Body of pancreas (tissue), 4 donors: ENCODE results near the gene TOMM34. TPM values are rescaled to one million over a fixed set of nuclear protein-coding genes. Genes with fewer than 3 reads are reported as not detected.

Experiments used
- ATAC-seq: fragments of 150-250 bp; one replicate; pipeline ENCODE4 v1.9.1; 2016
- DNase-seq, 4 donors: peaks; one replicate each; pipeline ENCODE4 v3.0.0-alpha.2; 2019
- H3K27ac ChIP-seq, 4 donors: fragments of 200-600 bp; sonication (generic); 1 replicate in 3 of 4; 2 replicates in 1 of 4; pipeline versions ENCODE4 v1.5.1 to v1.6.1; 2016 to 2019; ENCODE audit warnings: mild to moderate bottlenecking in 1 of 4, mixed read lengths in 1 of 4, moderate library complexity in 1 of 4
- H3K27me3 ChIP-seq, 2 donors: fragments of 200-600 bp; sonication (generic); one replicate each; pipeline ENCODE4 v1.6.0; 2016; ENCODE audit warnings: mild to moderate bottlenecking in 1 of 2
- H3K36me3 ChIP-seq, 2 donors: fragments of 200-600 bp; sonication (generic); replicated peaks in 1 of 2; 2 replicates each; pipeline ENCODE4 v1.5.1; 2016; ENCODE audit warnings: low read depth in 2 of 2; ENCODE audit not compliant: insufficient read depth in 1 of 2
- H3K4me1 ChIP-seq: fragments of 200-600 bp; sonication (generic); one replicate; pipeline ENCODE4 v1.6.0; 2016
- H3K4me3 ChIP-seq, 2 donors: fragments of 200-600 bp; sonication (generic); 1 replicate in 1 of 2; 2 replicates in 1 of 2; pipeline ENCODE4 v1.5.1; 2016 to 2019
- H3K9me3 ChIP-seq, 3 donors: fragments of 200-600 bp; sonication (generic); 1 replicate in 2 of 3; 2 replicates in 1 of 3; pipeline ENCODE4 v1.5.1; 2016
- CTCF ChIP-seq, 7 experiments: fragments of 450-650 bp in 4 of 7; fragments of 200-600 bp in 3 of 7; sonication (generic) in 3 of 7; IDR thresholded peaks; one replicate each; pipeline ENCODE4 v1.5.1; 2016 to 2019; ENCODE audit warnings: antibody characterized with exemption in 7 of 7
- POLR2A ChIP-seq, 3 donors: fragments of 450-650 bp; IDR thresholded peaks; one replicate each; pipeline ENCODE4 v1.6.1; 2016; ENCODE audit warnings: antibody characterized with exemption in 3 of 3, mild to moderate bottlenecking in 2 of 3
- WGBS, 2 donors: methylation state at CpG; one replicate each; pipeline ENCODE4 v1.1.5; 2017; 5-methylcytosine and 5-hydroxymethylcytosine counted together
- intact Hi-C: fragments of 100-400 bp; cut with DNase I; formaldehyde crosslinking; loops from one replicate; pipeline ENCODE4 v1.15.1; 2023
- total RNA-seq, 2 donors: library from RNA; depleted of rRNA; stranded (reverse); fragments of >200 nt; gene quantifications; one replicate each; pipeline ENCODE4 v1.1.0, GENCODE V29; 2016

The TOMM34 gene
- total RNA-seq, 2 donors from 2014 or later = 2.6 to 13.0 TPM

- Histone ChIP-seq H3K4me1 (peaks cover 6% of the 10 kb centered on the region), H3K36me3 (no peaks in the 10 kb centered on the region), H3K4me3 (no peak overlapping the region), H3K27ac (no peak overlapping the region), H3K27me3 (no peaks in the 10 kb centered on the region), H3K9me3 (no peaks in the 10 kb centered on the region)
- WGBS, 2 donors = 86 to 90% methylated on average over 3 of the region's 3 CpGs
- no peak for DNase-seq
- TF ChIP-seq POLR2A (IDR thresholded peaks at IDR 0.05) (no peak), CTCF (IDR thresholded peaks at IDR 0.05) (no peak)
- intact Hi-C loops = no loop called here
- no peak for ATAC-seq
These were observed 33.1 kb upstream of the TOMM34 start for GRCh38 chr20:44993343-44993742.

GRCh38 chr20:44990957-44991356 lies 30.8 kb upstream of the TOMM34 start:
- Histone ChIP-seq H3K4me3 (no peak overlapping the region), H3K4me1 (peaks cover 6% of the 10 kb centered on the region), H3K27me3 (no peaks in the 10 kb centered on the region), H3K27ac (peak overlapping the region in 1 of 4 donors; percentile 26), H3K9me3 (no peaks in the 10 kb centered on the region), H3K36me3 (no peaks in the 10 kb centered on the region)
- ATAC-seq (no peak), DNase-seq (no peak)
- intact Hi-C loops = no loop called here
- TF ChIP-seq CTCF (IDR thresholded peaks at IDR 0.05) (no peak), POLR2A (IDR thresholded peaks at IDR 0.05) (no peak)

GRCh38 chr20:44990425-44990824 lies 30.2 kb upstream of the TOMM34 start:
- TF ChIP-seq CTCF (IDR thresholded peaks at IDR 0.05) (no peak), POLR2A (IDR thresholded peaks at IDR 0.05) (no peak)
- H3K27me3 ChIP-seq = no peaks in the 10 kb centered on the region
- H3K36me3 ChIP-seq = no peaks in the 10 kb centered on the region
- H3K9me3 ChIP-seq = no peaks in the 10 kb centered on the region
- no peak for DNase-seq
- peaks cover 6% of the 10 kb centered on the region for H3K4me1 ChIP-seq
- no peak overlapping the region for H3K4me3 ChIP-seq
- intact Hi-C loops = no loop called here
- no peak for ATAC-seq
- WGBS, 2 donors = 74 to 76% methylated on average over 3 of the region's 3 CpGs
- H3K27ac ChIP-seq = peak overlapping the region in 1 of 4 donors; percentile 26

GRCh38 chr20:44988631-44989171 lies 28.5 kb upstream of the TOMM34 start:
- intact Hi-C loops = no loop called here
- no peak for DNase-seq
- 100% methylated on average over 1 of the region's 1 CpG for WGBS, 2 donors

More at GRCh38 chr20:44988631-44989171, 28.5 kb upstream of the TOMM34 start:
- ATAC-seq = no peak
- H3K4me3 ChIP-seq = no peak overlapping the region
- TF ChIP-seq POLR2A (IDR thresholded peaks at IDR 0.05) (no peak), CTCF (IDR thresholded peaks at IDR 0.05) (no peak)
- no peak overlapping the region for H3K27ac ChIP-seq
- no peaks in the 10 kb centered on the region for H3K36me3 ChIP-seq
- no peaks in the 10 kb centered on the region for H3K27me3 ChIP-seq
- H3K4me1 ChIP-seq = peaks cover 6% of the 10 kb centered on the region
- no peaks in the 10 kb centered on the region for H3K9me3 ChIP-seq
